ENCODE data around the gene ZC3H18. TPM values are rescaled to one million over a fixed set of nuclear protein-coding genes. Genes with fewer than 3 reads are reported as not detected.

The ZC3H18 gene
- total RNA-seq, 3 donors from 2014 or later: 12.5 to 14.9 (median 13.3) TPM

DNA sequence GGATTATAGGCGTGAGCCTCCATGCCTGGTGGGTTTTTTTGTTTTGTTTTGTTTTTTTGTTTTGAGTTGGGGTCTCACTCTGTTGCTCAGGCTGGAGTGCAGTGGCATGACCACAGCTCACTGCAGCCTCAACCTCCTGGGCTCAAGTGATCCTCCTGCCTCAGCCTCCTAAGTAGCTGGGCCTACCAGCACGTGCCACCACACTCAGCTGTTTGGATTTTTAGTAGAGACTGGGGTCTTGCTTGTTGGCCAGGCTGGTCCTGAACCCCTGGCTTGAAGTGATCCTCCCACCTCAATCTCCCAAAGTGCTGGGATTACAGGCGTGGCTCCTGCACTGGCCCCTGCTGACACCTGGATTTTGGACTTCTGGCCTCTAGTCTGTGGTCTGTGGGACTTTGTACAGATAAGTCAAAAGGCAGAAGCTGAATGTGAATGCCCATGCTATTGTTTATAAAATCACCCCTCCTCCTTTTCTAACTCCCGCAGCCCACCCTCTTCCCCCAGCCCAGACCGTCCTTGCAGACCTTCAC lies 110.4 kb downstream of the ZC3H18 start:
- TF ChIP-seq POLR2AphosphoS5 (IDR thresholded peaks at IDR 0.05): no peak
- no peak for TF ChIP-seq POLR2A (IDR thresholded peaks at IDR 0.05)
- TF ChIP-seq, protein P1, sequence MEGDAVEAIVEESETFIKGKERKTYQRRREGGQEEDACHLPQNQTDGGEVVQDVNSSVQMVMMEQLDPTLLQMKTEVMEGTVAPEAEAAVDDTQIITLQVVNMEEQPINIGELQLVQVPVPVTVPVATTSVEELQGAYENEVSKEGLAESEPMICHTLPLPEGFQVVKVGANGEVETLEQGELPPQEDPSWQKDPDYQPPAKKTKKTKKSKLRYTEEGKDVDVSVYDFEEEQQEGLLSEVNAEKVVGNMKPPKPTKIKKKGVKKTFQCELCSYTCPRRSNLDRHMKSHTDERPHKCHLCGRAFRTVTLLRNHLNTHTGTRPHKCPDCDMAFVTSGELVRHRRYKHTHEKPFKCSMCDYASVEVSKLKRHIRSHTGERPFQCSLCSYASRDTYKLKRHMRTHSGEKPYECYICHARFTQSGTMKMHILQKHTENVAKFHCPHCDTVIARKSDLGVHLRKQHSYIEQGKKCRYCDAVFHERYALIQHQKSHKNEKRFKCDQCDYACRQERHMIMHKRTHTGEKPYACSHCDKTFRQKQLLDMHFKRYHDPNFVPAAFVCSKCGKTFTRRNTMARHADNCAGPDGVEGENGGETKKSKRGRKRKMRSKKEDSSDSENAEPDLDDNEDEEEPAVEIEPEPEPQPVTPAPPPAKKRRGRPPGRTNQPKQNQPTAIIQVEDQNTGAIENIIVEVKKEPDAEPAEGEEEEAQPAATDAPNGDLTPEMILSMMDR (IDR thresholded peaks at IDR 0.05): no peak
- no peak overlapping the region for H3K4me3 ChIP-seq

DNA sequence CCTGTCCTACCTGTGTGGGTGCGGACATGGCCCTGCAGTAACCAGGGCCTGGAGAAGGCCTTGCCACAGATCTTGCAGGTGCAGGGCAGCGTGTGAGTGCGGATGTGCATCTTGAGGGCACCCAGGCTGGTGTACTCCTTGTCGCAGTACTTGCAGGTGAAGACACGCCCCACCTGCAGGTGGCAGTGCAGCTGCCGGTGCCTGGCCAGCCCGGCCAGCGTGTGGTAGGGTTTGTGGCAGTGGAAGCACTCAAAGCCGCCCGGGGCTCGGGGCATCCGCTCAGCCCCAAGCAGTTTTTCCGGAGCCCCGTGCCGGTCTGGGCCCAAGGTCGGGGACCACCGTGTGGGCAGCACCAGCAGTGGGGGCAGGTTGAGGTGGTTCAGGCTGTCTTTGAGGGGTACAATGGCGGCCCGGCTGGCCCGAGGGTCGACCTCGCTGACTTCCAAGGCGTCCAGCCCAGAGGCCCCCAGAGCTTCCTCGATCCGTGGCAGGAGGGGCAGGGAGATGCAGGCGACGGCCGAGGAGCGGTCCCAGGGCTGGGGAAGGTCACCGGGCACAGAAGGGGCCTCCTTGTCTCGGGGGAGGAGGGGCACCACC lies 111.0 kb downstream of the ZC3H18 start:
- TF ChIP-seq, protein P1 (IDR thresholded peaks at IDR 0.05): no peak
- TF ChIP-seq POLR2AphosphoS5 (IDR thresholded peaks at IDR 0.05) (no peak), POLR2A (IDR thresholded peaks at IDR 0.05) (no peak)
- Histone ChIP-seq H3K9me3 (no peaks in the 10 kb centered on the region), H3K4me1 (peaks cover 6% of the 10 kb centered on the region in 2 donors), H3K27me3 (peaks cover 4 to 45% of the 10 kb centered on the region in 2 donors), H3K27ac (no peak overlapping the region), H3K36me3 (no peaks in the 10 kb centered on the region), H3K4me3 (no peak overlapping the region)
- intact Hi-C loops (cut with DNase I; ENCODE audit: low total_unique reads): no loop called here
- no peak for DNase-seq (ENCODE audit: low spot score in 2 of 2)

More for the DNA sequence above, 110.4 kb downstream of the ZC3H18 start:
- no peak for DNase-seq (ENCODE audit: low spot score in 2 of 2)
- Histone ChIP-seq H3K27ac (no peak overlapping the region), H3K4me1 (peaks cover under 1 to 2% of the 10 kb centered on the region in 2 donors), H3K9me3 (no peaks in the 10 kb centered on the region), H3K36me3 (no peaks in the 10 kb centered on the region), H3K27me3 (peaks cover 4 to 45% of the 10 kb centered on the region in 2 donors)
- intact Hi-C loops (cut with DNase I; ENCODE audit: low total_unique reads): no loop called here

Other genes starting within 250 kb of the ZC3H18 start
- gene ZNF469, start 187.4 kb upstream of the ZC3H18 start, total RNA-seq: 1 to 10 TPM in 1 of 3 donors, under 1 TPM in 2; 0.80 to 1.5 (median 0.98) TPM
- gene ZFPM1, start 117.1 kb upstream of the ZC3H18 start, total RNA-seq: 1 to 10 TPM in 2 of 3 donors, under 1 TPM in 1; 0.32 to 2.9 (median 2.3) TPM
- not detected for gene IL17C, start 68.2 kb downstream of the ZC3H18 start, total RNA-seq
- gene CYBA, start 80.7 kb downstream of the ZC3H18 start, total RNA-seq: 100 to 1,000 TPM; 138 to 194 (median 180) TPM
- gene MVD, start 92.7 kb downstream of the ZC3H18 start, total RNA-seq: 10 to 100 TPM; 17.4 to 21.3 (median 19.0) TPM
- gene SNAI3, start 116.1 kb downstream of the ZC3H18 start, total RNA-seq: under 1 TPM; 0.66 to 0.96 (median 0.73) TPM
- gene RNF166, start 136.0 kb downstream of the ZC3H18 start, total RNA-seq: 10 to 100 TPM; 19.2 to 22.0 (median 21.9) TPM
- gene CTU2, start 136.1 kb downstream of the ZC3H18 start, total RNA-seq: 1 to 10 TPM; 7.3 to 8.2 (median 7.8) TPM
- gene PIEZO1, start 214.8 kb downstream of the ZC3H18 start, total RNA-seq: 100 to 1,000 TPM in 2 of 3 donors, 10 to 100 TPM in 1; 90.7 to 181 (median 135) TPM
- 1 to 10 TPM; 1.3 to 3.3 (median 3.2) TPM for gene CDT1, start 233.4 kb downstream of the ZC3H18 start, total RNA-seq
- gene APRT, start 241.5 kb downstream of the ZC3H18 start, total RNA-seq: 100 to 1,000 TPM in 2 of 3 donors, 10 to 100 TPM in 1; 93.8 to 152 (median 126) TPM

All from breast epithelium (tissue), 4 donors.